NCI-H2196 (cell line): ENCODE results near the gene VEZT.
"Not testable (repeated sequence)": the region's sequence is repeated elsewhere in the genome, so short reads cannot be mapped to it uniquely, and the experiment has no call there.

Experiments
- DNase-seq: peaks from one replicate; lab custom pipeline; 2025; ENCODE audit not compliant: unreplicated experiment; lab: John Stamatoyannopoulos, UW

The VEZT gene

GRCh38 chr12:95217377-95218149 lies at the start of gene VEZT, which contains the start of gene FGD6:
VEZT (plus strand) TSS chr12:95217807; CDS start chr12:95217851, 44 bp downstream.
FGD6 (minus strand) TSS chr12:95217467; CDS start chr12:95217240, 227 bp downstream.
- peak; percentile 99 for DNase-seq

- DNase-seq = no peak
Observed at GRCh38 chr12:95168746-95169145, 48.9 kb upstream of the VEZT start.

- DNase-seq = no peak
Observed at GRCh38 chr12:95169368-95169767, 48.2 kb upstream of the VEZT start.

- DNase-seq = peak; percentile 16
Observed at GRCh38 chr12:95173392-95174251, 44.0 kb upstream of the VEZT start.

- DNase-seq = no peak
Observed at GRCh38 chr12:95177201-95177768, 40.3 kb upstream of the VEZT start.

GRCh38 chr12:95178136-95178535 lies 39.5 kb upstream of the VEZT start:
- DNase-seq = no peak

- DNase-seq = no peak
Observed at GRCh38 chr12:95179011-95179410, 38.6 kb upstream of the VEZT start.

GRCh38 chr12:95181103-95181502 lies 36.5 kb upstream of the VEZT start:
- DNase-seq = no peak

- no peak for DNase-seq
Observed at GRCh38 chr12:95182868-95183415, 34.7 kb upstream of the VEZT start.

GRCh38 chr12:95184121-95184520 lies 33.5 kb upstream of the VEZT start:
- DNase-seq = no peak

- DNase-seq = no peak
Observed at GRCh38 chr12:95185072-95185471, 32.5 kb upstream of the VEZT start.

- DNase-seq = no peak
Observed at GRCh38 chr12:95185854-95186253, 31.8 kb upstream of the VEZT start.

- DNase-seq = no peak
Observed at GRCh38 chr12:95187865-95188415, 29.7 kb upstream of the VEZT start.

- no peak for DNase-seq
Observed at GRCh38 chr12:95191060-95191696, 26.4 kb upstream of the VEZT start.

- no peak for DNase-seq
Observed at GRCh38 chr12:95192271-95192670, 25.3 kb upstream of the VEZT start.

- DNase-seq = no peak
Observed at GRCh38 chr12:95193139-95193538, 24.5 kb upstream of the VEZT start.

GRCh38 chr12:95195122-95195521 lies 22.5 kb upstream of the VEZT start:
- DNase-seq = no peak

GRCh38 chr12:95196875-95197569 lies 20.6 kb upstream of the VEZT start:
- not testable (repeated sequence) for DNase-seq

- no peak for DNase-seq
Observed at GRCh38 chr12:95197636-95198035, 20.0 kb upstream of the VEZT start.

GRCh38 chr12:95198914-95199313 lies 18.7 kb upstream of the VEZT start:
- DNase-seq = no peak
